ENCODE measurements around the gene TECR. TPM values are rescaled to one million over a fixed set of nuclear protein-coding genes. Genes with fewer than 3 reads are reported as not detected.

TECR gene
- total RNA-seq, 1 donor from 2014 or later = 186 TPM

DNA sequence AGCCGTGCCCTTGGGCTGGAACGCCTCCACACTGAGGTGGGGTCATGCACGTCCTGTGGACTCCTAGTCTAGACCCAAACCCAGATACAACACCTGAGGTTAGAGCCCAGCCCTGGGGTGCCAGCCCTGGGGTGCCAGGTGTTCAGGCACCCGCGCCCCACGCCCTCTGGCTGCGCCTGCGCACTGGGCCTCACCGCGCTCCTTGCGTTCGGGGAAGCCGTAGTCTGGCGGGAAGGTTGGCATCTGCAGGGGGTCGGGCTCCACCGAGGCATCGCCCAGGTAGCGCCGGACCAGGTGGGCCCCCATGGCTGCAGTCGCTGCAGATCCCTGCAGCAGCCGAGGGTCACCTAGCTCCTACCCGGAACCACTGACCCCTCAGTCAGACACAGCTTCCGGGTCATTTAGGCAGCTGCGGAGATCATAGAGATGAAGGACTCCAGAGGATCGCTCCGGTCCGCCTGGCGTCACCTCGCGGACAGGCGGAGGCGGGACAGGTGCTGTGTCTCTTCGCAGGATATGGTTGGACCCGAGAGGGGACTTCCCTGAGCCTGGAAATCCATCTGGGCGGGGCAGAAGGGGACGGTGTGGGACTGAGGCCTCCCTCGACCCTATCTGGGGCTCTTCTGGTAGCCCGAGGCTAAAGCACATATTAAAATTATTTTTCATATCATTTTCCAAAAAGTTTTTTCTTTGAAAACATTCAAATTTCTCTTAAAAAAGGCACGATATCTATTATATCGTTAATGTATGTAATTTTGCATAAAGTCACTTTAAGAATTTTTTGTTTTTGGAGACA, 42.5 kb downstream of the TECR start, which contains the start of gene NDUFB7:
Gene NDUFB7 (minus strand): TSS at position 372 of the 796 bp plus-strand sequence. CDS start 66 bp downstream, at position 306.
- TF ChIP-seq, protein P1, sequence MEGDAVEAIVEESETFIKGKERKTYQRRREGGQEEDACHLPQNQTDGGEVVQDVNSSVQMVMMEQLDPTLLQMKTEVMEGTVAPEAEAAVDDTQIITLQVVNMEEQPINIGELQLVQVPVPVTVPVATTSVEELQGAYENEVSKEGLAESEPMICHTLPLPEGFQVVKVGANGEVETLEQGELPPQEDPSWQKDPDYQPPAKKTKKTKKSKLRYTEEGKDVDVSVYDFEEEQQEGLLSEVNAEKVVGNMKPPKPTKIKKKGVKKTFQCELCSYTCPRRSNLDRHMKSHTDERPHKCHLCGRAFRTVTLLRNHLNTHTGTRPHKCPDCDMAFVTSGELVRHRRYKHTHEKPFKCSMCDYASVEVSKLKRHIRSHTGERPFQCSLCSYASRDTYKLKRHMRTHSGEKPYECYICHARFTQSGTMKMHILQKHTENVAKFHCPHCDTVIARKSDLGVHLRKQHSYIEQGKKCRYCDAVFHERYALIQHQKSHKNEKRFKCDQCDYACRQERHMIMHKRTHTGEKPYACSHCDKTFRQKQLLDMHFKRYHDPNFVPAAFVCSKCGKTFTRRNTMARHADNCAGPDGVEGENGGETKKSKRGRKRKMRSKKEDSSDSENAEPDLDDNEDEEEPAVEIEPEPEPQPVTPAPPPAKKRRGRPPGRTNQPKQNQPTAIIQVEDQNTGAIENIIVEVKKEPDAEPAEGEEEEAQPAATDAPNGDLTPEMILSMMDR (IDR thresholded peaks at IDR 0.05; ENCODE audit: unreplicated experiment) = peak; percentile 74
- peaks cover 4% of the 10 kb centered on the region for H3K36me3 Mint-ChIP-seq (ENCODE audit: insufficient read depth)
- peak; percentile 62 for DNase-seq (ENCODE audit: low spot score, unreplicated experiment)
- peak within 1 kb of the TSS; percentile 96 for H3K4me3 Mint-ChIP-seq (ENCODE audit: low read depth)
- no peaks in the 10 kb centered on the region for H3K9me3 Mint-ChIP-seq (ENCODE audit: low read depth)
- H3K4me1 Mint-ChIP-seq (ENCODE audit: low read depth) = peaks cover 9% of the 10 kb centered on the region
- peak within 1 kb of the TSS; percentile 88 for H3K27ac Mint-ChIP-seq
- no peaks in the 10 kb centered on the region for H3K27me3 Mint-ChIP-seq

DNA sequence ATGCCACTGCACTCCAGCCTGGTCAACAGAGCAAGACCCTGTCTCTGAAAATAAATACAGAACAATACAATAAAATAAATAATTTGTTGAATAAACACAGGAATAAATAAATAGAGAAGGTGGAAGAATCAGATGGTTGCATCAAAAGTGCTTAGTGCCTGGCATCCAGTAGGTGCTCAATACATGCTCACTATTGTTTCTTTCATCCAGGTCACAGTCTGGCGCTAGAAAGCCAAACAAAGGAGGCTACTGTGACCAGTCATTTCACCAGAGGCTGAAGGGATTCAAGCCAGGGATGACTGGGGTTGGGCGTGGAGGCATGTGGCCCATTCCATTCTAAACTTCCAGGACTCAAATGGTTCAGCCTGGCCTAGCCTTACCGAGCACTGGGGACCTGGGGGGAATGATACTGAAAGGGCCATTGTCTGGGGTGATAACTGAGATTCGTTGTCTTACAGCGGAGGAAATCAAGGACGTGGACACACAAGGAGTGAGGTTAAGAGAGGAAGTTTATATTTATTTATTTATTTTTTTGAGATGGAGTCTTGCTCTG, 46.1 kb downstream of the TECR start:
- Mint-ChIP-seq H3K36me3 (ENCODE audit: insufficient read depth) (no peaks in the 10 kb centered on the region), H3K27me3 (no peaks in the 10 kb centered on the region), H3K27ac (no peak overlapping the region), H3K4me3 (ENCODE audit: low read depth) (no peak overlapping the region), H3K4me1 (ENCODE audit: low read depth) (peaks cover 9% of the 10 kb centered on the region), H3K9me3 (ENCODE audit: low read depth) (no peaks in the 10 kb centered on the region)
- no peak for DNase-seq (ENCODE audit: low spot score, unreplicated experiment)
- TF ChIP-seq, protein P1 (IDR thresholded peaks at IDR 0.05; ENCODE audit: unreplicated experiment) = no peak

DNA sequence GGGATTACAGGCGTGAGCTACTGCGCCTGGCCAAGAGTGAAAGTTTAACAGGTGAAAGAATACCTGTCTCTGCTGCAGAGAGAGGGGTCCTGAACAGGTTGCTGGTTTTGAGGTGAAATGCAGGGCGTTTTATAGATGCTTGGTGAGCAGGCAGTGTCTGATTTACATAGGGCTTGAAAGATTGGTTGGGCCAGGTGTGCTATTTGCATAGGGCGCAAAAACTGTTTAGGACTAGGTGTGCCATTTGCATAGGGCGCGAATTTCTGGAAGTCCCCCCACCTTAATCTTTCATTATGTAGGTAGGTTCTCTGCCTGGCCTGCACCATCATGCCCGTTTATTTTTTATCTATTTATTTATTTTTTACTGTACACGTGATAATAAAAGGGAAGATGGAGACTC, 47.0 kb downstream of the TECR start:
- DNase-seq (ENCODE audit: low spot score, unreplicated experiment) = no peak

DNA sequence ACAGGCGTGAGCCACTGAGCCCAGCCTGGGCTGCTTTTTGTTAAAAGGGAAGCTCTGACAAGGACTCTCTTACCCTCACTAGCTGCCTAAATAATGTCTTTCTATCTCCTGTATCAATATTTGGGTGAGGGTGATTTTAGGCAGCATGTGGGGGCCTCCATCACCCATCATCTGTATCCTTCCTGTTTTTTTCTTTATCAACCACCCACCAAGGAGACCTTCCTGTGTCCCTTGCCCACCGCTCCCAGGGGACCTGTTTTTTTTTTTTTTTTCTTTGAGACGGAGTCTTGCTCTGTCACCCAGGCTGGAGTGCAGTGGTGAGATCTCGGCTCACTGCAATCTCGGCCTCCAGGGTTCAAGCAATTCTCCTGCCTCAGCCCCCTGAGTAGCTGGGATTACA, 47.9 kb downstream of the TECR start:
- H3K36me3 Mint-ChIP-seq (ENCODE audit: insufficient read depth) = no peaks in the 10 kb centered on the region
- no peaks in the 10 kb centered on the region for H3K9me3 Mint-ChIP-seq (ENCODE audit: low read depth)

More for the DNA sequence above, 47.0 kb downstream of the TECR start:
- no peaks in the 10 kb centered on the region for H3K9me3 Mint-ChIP-seq (ENCODE audit: low read depth)
- H3K4me3 Mint-ChIP-seq (ENCODE audit: low read depth) = no peak overlapping the region
- TF ChIP-seq, protein P1 (IDR thresholded peaks at IDR 0.05; ENCODE audit: unreplicated experiment) = no peak
- no peaks in the 10 kb centered on the region for H3K27me3 Mint-ChIP-seq
- no peak overlapping the region for H3K27ac Mint-ChIP-seq
- H3K4me1 Mint-ChIP-seq (ENCODE audit: low read depth) = peaks cover 6% of the 10 kb centered on the region
- no peaks in the 10 kb centered on the region for H3K36me3 Mint-ChIP-seq (ENCODE audit: insufficient read depth)

DNA sequence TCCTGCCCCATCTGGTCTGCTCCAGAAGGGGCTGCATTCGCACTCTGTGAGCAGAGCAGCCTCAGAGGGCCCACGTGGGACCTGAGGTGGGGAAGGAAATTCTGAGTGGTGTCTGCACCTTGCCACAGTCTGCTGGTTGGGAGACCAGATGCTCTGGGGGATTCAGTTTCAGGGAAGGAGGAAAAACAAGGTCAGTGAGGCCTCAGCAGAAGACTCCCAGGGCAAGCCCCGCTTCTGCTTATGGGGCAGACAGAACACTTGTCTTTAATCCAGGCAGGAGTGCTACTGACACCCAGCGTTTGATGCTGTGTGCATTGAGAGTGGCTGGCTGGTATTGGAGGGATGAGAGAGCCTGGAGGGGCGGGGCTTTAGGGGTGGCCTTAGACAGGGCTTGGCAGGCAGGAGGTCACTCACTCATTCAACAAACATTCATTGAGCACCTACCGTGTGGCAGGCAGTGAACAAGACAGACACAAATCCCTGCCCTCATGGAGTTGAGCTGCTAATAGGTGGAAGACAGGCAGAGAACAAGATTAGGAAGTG, 48.6 kb downstream of the TECR start:
- Mint-ChIP-seq H3K27me3 (no peaks in the 10 kb centered on the region), H3K9me3 (ENCODE audit: low read depth) (no peaks in the 10 kb centered on the region), H3K4me3 (ENCODE audit: low read depth) (no peak overlapping the region), H3K4me1 (ENCODE audit: low read depth) (peaks cover 4% of the 10 kb centered on the region), H3K36me3 (ENCODE audit: insufficient read depth) (no peaks in the 10 kb centered on the region), H3K27ac (no peak overlapping the region)
- TF ChIP-seq, protein P1 (IDR thresholded peaks at IDR 0.05; ENCODE audit: unreplicated experiment) = no peak
- DNase-seq (ENCODE audit: low spot score, unreplicated experiment) = no peak

More for the DNA sequence above, 47.9 kb downstream of the TECR start:
- no peak overlapping the region for H3K4me3 Mint-ChIP-seq (ENCODE audit: low read depth)
- H3K4me1 Mint-ChIP-seq (ENCODE audit: low read depth) = peaks cover 4% of the 10 kb centered on the region
- no peak for DNase-seq (ENCODE audit: low spot score, unreplicated experiment)
- TF ChIP-seq, protein P1 (IDR thresholded peaks at IDR 0.05; ENCODE audit: unreplicated experiment) = no peak
- H3K27me3 Mint-ChIP-seq = no peaks in the 10 kb centered on the region
- H3K27ac Mint-ChIP-seq = no peak overlapping the region
